ENCODE results near the gene ENAM. TPM values are rescaled to one million over a fixed set of nuclear protein-coding genes. Genes with fewer than 3 reads are reported as not detected.

ENAM gene
- polyA plus RNA-seq, 1 of the 3 experiments (the other 2 are of a cell fraction): 0.20 TPM

DNA sequence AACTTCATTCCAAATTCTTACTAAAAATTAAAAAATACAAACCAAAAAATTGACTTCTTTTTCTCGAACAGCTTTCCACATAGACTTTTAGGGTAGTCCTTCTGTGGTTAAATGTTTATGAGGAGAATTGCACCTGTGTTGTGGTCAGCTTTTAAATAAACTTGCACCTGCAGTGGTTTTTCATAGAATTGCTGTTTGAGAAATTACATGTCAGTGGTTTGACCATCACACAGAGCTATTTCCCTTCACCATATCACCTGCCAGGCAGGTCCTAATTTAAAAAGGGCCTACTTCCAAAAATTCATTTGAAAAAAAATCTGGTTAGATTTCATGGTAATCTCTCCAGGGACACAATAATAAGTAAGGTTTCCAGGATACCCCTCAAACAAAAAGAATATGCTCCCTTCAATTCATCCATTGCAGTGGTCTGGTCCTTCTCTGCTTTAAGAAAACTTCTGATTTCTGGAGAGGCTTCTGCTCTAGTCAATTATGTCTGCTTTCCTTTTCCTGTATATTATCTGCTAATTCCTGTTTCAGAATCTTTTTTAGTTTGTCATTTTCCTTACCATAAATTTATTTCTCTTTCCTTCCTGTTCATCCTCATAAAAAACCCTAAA lies 49.9 kb downstream of the ENAM start:
- H3K36me3 ChIP-seq (replicated peaks in 1 of 2; ENCODE audit: control insufficient read depth in 1 of 2, insufficient read depth in 2 of 2, low read length in 1 of 2): no peaks in the 10 kb centered on the region
- H2AFZ ChIP-seq (ENCODE audit: low read depth): no peak overlapping the region
- no peaks in the 10 kb centered on the region for H3K4me1 ChIP-seq (ENCODE audit: control insufficient read depth in 1 of 2, insufficient read depth in 2 of 2, low read depth in 1 of 2, low read length in 1 of 2)
- no peaks in the 10 kb centered on the region for H3K79me2 ChIP-seq (ENCODE audit: insufficient read depth)
- H3K27ac ChIP-seq (ENCODE audit: low read depth in 2 of 2, low read length in 1 of 2): no peak overlapping the region
- no peaks in the 10 kb centered on the region; the same call in 1 of the 2 replicates for H3K27me3 ChIP-seq (ENCODE audit: insufficient read depth)
- no peaks in the 10 kb centered on the region for H3K9me3 ChIP-seq
- no peak for DNase-seq
- no peak overlapping the region for H3K9ac ChIP-seq
- no peak overlapping the region for H3K4me3 ChIP-seq (ENCODE audit: low read depth in 2 of 2, low read length in 1 of 2)
- no peaks in the 10 kb centered on the region for H3F3A ChIP-seq (replicated peaks; ENCODE audit: insufficient read depth)
- TF ChIP-seq, protein P1, sequence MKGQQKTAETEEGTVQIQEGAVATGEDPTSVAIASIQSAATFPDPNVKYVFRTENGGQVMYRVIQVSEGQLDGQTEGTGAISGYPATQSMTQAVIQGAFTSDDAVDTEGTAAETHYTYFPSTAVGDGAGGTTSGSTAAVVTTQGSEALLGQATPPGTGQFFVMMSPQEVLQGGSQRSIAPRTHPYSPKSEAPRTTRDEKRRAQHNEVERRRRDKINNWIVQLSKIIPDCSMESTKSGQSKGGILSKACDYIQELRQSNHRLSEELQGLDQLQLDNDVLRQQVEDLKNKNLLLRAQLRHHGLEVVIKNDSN (IDR thresholded peaks at IDR 0.05; ENCODE audit: borderline replicate concordance, low read depth): no peak
- no peak for TF ChIP-seq GATA2 (CRISPR knock-in tag; IDR thresholded peaks at IDR 0.05)
- no peak for TF ChIP-seq CHD2 (IDR thresholded peaks at IDR 0.05; ENCODE audit: low read length, partially characterized antibody)
- TF ChIP-seq, protein P2, sequence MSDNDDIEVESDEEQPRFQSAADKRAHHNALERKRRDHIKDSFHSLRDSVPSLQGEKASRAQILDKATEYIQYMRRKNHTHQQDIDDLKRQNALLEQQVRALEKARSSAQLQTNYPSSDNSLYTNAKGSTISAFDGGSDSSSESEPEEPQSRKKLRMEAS (IDR thresholded peaks at IDR 0.05; ENCODE audit: low read depth): no peak
- TF ChIP-seq, protein P3, sequence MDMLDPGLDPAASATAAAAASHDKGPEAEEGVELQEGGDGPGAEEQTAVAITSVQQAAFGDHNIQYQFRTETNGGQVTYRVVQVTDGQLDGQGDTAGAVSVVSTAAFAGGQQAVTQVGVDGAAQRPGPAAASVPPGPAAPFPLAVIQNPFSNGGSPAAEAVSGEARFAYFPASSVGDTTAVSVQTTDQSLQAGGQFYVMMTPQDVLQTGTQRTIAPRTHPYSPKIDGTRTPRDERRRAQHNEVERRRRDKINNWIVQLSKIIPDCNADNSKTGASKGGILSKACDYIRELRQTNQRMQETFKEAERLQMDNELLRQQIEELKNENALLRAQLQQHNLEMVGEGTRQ (IDR thresholded peaks at IDR 0.05; ENCODE audit: borderline replicate concordance, low read depth, low read length): no peak
- TF ChIP-seq, protein P4, sequence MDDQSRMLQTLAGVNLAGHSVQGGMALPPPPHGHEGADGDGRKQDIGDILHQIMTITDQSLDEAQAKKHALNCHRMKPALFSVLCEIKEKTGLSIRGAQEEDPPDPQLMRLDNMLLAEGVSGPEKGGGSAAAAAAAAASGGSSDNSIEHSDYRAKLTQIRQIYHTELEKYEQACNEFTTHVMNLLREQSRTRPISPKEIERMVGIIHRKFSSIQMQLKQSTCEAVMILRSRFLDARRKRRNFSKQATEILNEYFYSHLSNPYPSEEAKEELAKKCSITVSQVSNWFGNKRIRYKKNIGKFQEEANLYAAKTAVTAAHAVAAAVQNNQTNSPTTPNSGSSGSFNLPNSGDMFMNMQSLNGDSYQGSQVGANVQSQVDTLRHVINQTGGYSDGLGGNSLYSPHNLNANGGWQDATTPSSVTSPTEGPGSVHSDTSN (IDR thresholded peaks at IDR 0.05): no peak
- TF ChIP-seq EZH2phosphoT487 (IDR thresholded peaks at IDR 0.05; ENCODE audit: borderline replicate concordance, low read depth): no peak
- no peak for TF ChIP-seq RXRA (IDR thresholded peaks at IDR 0.05; ENCODE audit: borderline replicate concordance, low read depth)
- TF ChIP-seq SIN3A (IDR thresholded peaks at IDR 0.05; ENCODE audit: borderline replicate concordance, low read depth, low read length): no peak
- TF ChIP-seq EP300 (IDR thresholded peaks at IDR 0.05; ENCODE audit: borderline replicate concordance in 1 of 2, low read depth in 1 of 2, low read length in 1 of 2): no peak
- TF ChIP-seq, protein P5, sequence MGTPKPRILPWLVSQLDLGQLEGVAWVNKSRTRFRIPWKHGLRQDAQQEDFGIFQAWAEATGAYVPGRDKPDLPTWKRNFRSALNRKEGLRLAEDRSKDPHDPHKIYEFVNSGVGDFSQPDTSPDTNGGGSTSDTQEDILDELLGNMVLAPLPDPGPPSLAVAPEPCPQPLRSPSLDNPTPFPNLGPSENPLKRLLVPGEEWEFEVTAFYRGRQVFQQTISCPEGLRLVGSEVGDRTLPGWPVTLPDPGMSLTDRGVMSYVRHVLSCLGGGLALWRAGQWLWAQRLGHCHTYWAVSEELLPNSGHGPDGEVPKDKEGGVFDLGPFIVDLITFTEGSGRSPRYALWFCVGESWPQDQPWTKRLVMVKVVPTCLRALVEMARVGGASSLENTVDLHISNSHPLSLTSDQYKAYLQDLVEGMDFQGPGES (IDR thresholded peaks at IDR 0.05; ENCODE audit: low read depth, low read length): no peak
- TF ChIP-seq POLR2AphosphoS5 (IDR thresholded peaks at IDR 0.05; ENCODE audit: low read depth, low read length): no peak
- no peak for TF ChIP-seq RAD21 (IDR thresholded peaks at IDR 0.05; ENCODE audit: low read length)
- TF ChIP-seq TAF1 (IDR thresholded peaks at IDR 0.05; ENCODE audit: borderline replicate concordance, low read depth, low read length): no peak
- TF ChIP-seq SMC3 (IDR thresholded peaks at IDR 0.05; ENCODE audit: low read depth, low read length): no peak
- no peak for TF ChIP-seq FOXM1 (IDR thresholded peaks at IDR 0.05; ENCODE audit: low read depth)
- TF ChIP-seq, protein P6, sequence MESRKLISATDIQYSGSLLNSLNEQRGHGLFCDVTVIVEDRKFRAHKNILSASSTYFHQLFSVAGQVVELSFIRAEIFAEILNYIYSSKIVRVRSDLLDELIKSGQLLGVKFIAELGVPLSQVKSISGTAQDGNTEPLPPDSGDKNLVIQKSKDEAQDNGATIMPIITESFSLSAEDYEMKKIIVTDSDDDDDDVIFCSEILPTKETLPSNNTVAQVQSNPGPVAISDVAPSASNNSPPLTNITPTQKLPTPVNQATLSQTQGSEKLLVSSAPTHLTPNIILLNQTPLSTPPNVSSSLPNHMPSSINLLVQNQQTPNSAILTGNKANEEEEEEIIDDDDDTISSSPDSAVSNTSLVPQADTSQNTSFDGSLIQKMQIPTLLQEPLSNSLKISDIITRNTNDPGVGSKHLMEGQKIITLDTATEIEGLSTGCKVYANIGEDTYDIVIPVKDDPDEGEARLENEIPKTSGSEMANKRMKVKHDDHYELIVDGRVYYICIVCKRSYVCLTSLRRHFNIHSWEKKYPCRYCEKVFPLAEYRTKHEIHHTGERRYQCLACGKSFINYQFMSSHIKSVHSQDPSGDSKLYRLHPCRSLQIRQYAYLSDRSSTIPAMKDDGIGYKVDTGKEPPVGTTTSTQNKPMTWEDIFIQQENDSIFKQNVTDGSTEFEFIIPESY (IDR thresholded peaks at IDR 0.05; ENCODE audit: borderline replicate concordance, low read depth): no peak
- no peak for TF ChIP-seq TCF12 (IDR thresholded peaks at IDR 0.05)
- TF ChIP-seq ELF1 (IDR thresholded peaks at IDR 0.05): no peak
- 42% methylated on average over 1 of the region's 1 CpG for WGBS (ENCODE audit: low lambda C conversion rate)
- ChIA-PET CTCF (interaction anchor here (0.9 to 1.2 kb wide), 2 partner anchors 10 to 26 kb away, joined by 3 read pairs; no protein-coding TSS in a partner anchor), POLR2A (no interaction called here)
- H3K9me2 ChIP-seq: no peaks in the 10 kb centered on the region
- no peaks in the 10 kb centered on the region for H4K20me1 ChIP-seq (ENCODE audit: insufficient read depth)
- no peak overlapping the region for H3K4me2 ChIP-seq
